GM23338 (cell line): ENCODE results near the gene GLB1L3. TPM values are rescaled to one million over a fixed set of nuclear protein-coding genes. Genes with fewer than 3 reads are reported as not detected.

ENCODE experiments used
- ATAC-seq: fragments of 200-7000 bp; cut with Tn5 transposase; 3 replicates; pipeline ENCODE4 v1.9.1; 2020
- DNase-seq: peaks from one replicate; pipeline ENCODE4 v3.0.0-alpha.2; 2015; ENCODE audit warnings: low spot score
- H2AFZ ChIP-seq: fragments of 200-600 bp; sonication (generic); 2 replicates; pipeline ENCODE4 v1.8.0; 2016; ENCODE audit warnings: antibody characterized with exemption, mild to moderate bottlenecking, moderate library complexity
- H3F3A ChIP-seq: fragments of 200-600 bp; sonication (generic); replicated peaks from 2 replicates; pipeline ENCODE4 v1.8.0; 2017; ENCODE audit warnings: antibody characterized with exemption, mixed run types, low read depth
- H3K27ac ChIP-seq: fragments of 200-600 bp; sonication (generic); 2 replicates; pipeline ENCODE4 v1.6.1; 2016; ENCODE audit warnings: low read depth
- H3K27me3 ChIP-seq: fragments of 200-600 bp; sonication (generic); 2 replicates; pipeline ENCODE4 v1.8.0; 2016; ENCODE audit warnings: mild to moderate bottlenecking, mixed run types, moderate library complexity; ENCODE audit not compliant: insufficient read depth
- H3K36me3 ChIP-seq: fragments of 200-600 bp; sonication (generic); 2 replicates; pipeline ENCODE4 v1.8.0; 2016; ENCODE audit warnings: mild to moderate bottlenecking; ENCODE audit not compliant: insufficient read depth
- H3K4me1 ChIP-seq: fragments of 200-600 bp; sonication (generic); 2 replicates; pipeline ENCODE4 v1.8.0; 2016; ENCODE audit warnings: mild to moderate bottlenecking, moderate library complexity; ENCODE audit not compliant: insufficient read depth
- H3K4me2 ChIP-seq: fragments of 200-600 bp; sonication (generic); 2 replicates; pipeline ENCODE4 v1.7.1; 2017; ENCODE audit warnings: mixed run types
- H3K4me3 ChIP-seq: fragments of 200-600 bp; sonication (generic); 2 replicates; pipeline ENCODE4 v1.6.1; 2016; ENCODE audit warnings: mixed run types
- H3K79me2 ChIP-seq: fragments of 200-600 bp; sonication (generic); replicated peaks from 2 replicates; pipeline ENCODE4 v1.8.0; 2017; ENCODE audit warnings: mild to moderate bottlenecking; ENCODE audit not compliant: insufficient read depth
- H3K9me2 ChIP-seq: fragments of 200-600 bp; sonication (generic); 2 replicates; pipeline ENCODE4 v1.8.0; 2017; ENCODE audit not compliant: insufficient read depth
- H4K20me1 ChIP-seq: fragments of 200-600 bp; sonication (generic); replicated peaks from 2 replicates; pipeline ENCODE4 v1.8.0; 2017; ENCODE audit warnings: mild to moderate bottlenecking; ENCODE audit not compliant: insufficient read depth
- H3K27ac Mint-ChIP-seq: 2 replicates; pipeline ENCODE4 v1.8.0; 2020; ENCODE audit warnings: inconsistent platforms, mild to moderate bottlenecking, moderate library complexity, mixed read lengths
- H3K27me3 Mint-ChIP-seq: 3 replicates; pipeline ENCODE4 v1.8.0; 2022; ENCODE audit warnings: low read depth, mild to moderate bottlenecking, moderate library complexity, mixed read lengths, inconsistent platforms; ENCODE audit not compliant: insufficient read depth, poor library complexity
- H3K36me3 Mint-ChIP-seq: 3 replicates; pipeline ENCODE4 v1.8.0; 2021; ENCODE audit warnings: low read depth, mild to moderate bottlenecking, inconsistent platforms, moderate library complexity, mixed read lengths
- H3K4me1 Mint-ChIP-seq: 3 replicates; pipeline ENCODE4 v1.8.0; 2020; ENCODE audit warnings: mild to moderate bottlenecking, inconsistent platforms, mixed read lengths
- H3K4me3 Mint-ChIP-seq: 3 replicates; pipeline ENCODE4 v1.8.0; 2021; ENCODE audit warnings: moderate library complexity, mild to moderate bottlenecking, inconsistent platforms, mixed read lengths
- H3K9me3 Mint-ChIP-seq: 3 replicates; pipeline ENCODE4 v1.8.0; 2020; ENCODE audit warnings: moderate library complexity, mild to moderate bottlenecking, inconsistent platforms, mixed read lengths
- CREB1 ChIP-seq: fragments of 250-450 bp; sonication (Bioruptor Pico); IDR thresholded peaks from 2 replicates; pipeline ENCODE4 v1.5.0; 2020; ENCODE audit warnings: low read depth, mild to moderate bottlenecking, moderate library complexity
- CTCF ChIP-seq, 2 experiments: fragments of 200-600 bp in 1 of 2; sonication (generic) in 1 of 2; conservative IDR thresholded peaks; 2 replicates each; pipeline versions ENCODE4 v1.5.1 to v1.6.1; 2016 to 2017; ENCODE audit warnings: antibody characterized with exemption in 2 of 2, low read depth in 2 of 2, mild to moderate bottlenecking in 2 of 2, moderate library complexity in 1 of 2
- EZH2 ChIP-seq: fragments of 200-600 bp; sonication (generic); IDR thresholded peaks from one replicate; pipeline ENCODE4 v1.8.0; 2017; ENCODE audit warnings: antibody characterized with exemption, mild to moderate bottlenecking, low read depth; ENCODE audit not compliant: unreplicated experiment
- NANOG ChIP-seq: IDR thresholded peaks from 2 replicates; pipeline ENCODE4 v1.6.1; 2016; ENCODE audit warnings: antibody characterized with exemption, borderline replicate concordance
- POLR2AphosphoS5 ChIP-seq: IDR thresholded peaks from 2 replicates; pipeline ENCODE4 v1.6.1; 2016; ENCODE audit warnings: antibody characterized with exemption, low read depth
- REST ChIP-seq: IDR thresholded peaks from one replicate; pipeline ENCODE4 v1.6.1; 2018; ENCODE audit warnings: antibody characterized with exemption; ENCODE audit not compliant: unreplicated experiment
- ZNF331 ChIP-seq: fragments of 250-450 bp; sonication (Bioruptor Pico); IDR thresholded peaks from 2 replicates; pipeline ENCODE4 v1.5.0; 2020; ENCODE audit warnings: low read depth, mild to moderate bottlenecking, moderate library complexity
- ZNF462 ChIP-seq: fragments of 250-450 bp; sonication (Bioruptor Pico); IDR thresholded peaks from 2 replicates; pipeline ENCODE4 v1.5.0; 2020; ENCODE audit warnings: mild to moderate bottlenecking, moderate library complexity
- polyA plus RNA-seq: library from polyadenylated mRNA; unstranded; fragments of >200 nt; fragmentation: Nextera tagmentation; extraction: Ambion mirVana; gene quantifications from 2 replicates; pipeline ENCODE4 v1.2.1, GENCODE V29; 2016
- total RNA-seq: library from RNA; depleted of rRNA; stranded (reverse); fragments of >200 nt; shearing (Covaris generic); gene quantifications from 2 replicates; pipeline ENCODE4 v1.2.3, GENCODE V29; 2014
- TF ChIP-seq, protein P1 (sequence below): IDR thresholded peaks from 2 replicates; pipeline ENCODE4 v1.6.1; 2016; ENCODE audit warnings: antibody characterized with exemption

Gene GLB1L3
- total and polyA plus RNA-seq, 2 experiments from 2014 or later: 28.8 to 33.1 TPM

DNA sequence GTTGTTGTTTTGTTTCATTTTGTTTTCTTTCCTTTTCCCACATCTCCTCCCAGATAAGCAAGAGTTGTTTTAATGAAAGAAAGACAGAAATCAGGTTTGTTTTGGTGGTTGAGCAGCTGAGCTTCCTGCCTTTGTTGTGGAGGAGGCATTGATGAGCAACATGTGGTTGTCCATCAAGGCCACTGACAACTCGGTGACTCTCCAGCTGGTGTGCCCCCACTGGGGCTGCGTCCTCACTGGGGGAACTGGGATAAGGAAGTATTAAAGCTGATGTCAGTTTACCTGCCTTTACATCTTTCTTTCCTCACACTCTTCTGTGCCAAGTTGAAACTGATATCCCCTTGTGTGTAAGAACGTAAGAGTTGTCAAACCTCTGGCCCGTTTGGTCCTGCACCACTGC is 45.8 kb upstream of the GLB1L3 start:
- Mint-ChIP-seq H3K36me3 (no peaks in the 10 kb centered on the region), H3K9me3 (no peaks in the 10 kb centered on the region), H3K27ac (no peak overlapping the region), H3K4me1 (peaks cover 15% of the 10 kb centered on the region), H3K4me3 (no peak overlapping the region), H3K27me3 (peaks cover 9% of the 10 kb centered on the region)
- Histone ChIP-seq H3K27me3 (peaks cover 12% of the 10 kb centered on the region; the same call in 1 of the 2 replicates), H3K36me3 (no peaks in the 10 kb centered on the region), H4K20me1 (peaks cover 16% of the 10 kb centered on the region), H3K9me2 (no peaks in the 10 kb centered on the region), H3K27ac (no peak overlapping the region), H3F3A (0 out of 2 replicates have a peak, but pooled peaks cover 1% of the 10 kb centered on the region), H3K79me2 (peaks cover 40% of the 10 kb centered on the region), H2AFZ (no peak overlapping the region), H3K4me1 (peaks cover 6% of the 10 kb centered on the region; the same call in 1 of the 2 replicates), H3K4me2 (no peak overlapping the region), H3K4me3 (no peak overlapping the region)
- DNase-seq (no peak), ATAC-seq (no peak)
- TF ChIP-seq ZNF331 (CRISPR knock-in tag) (no peak), REST (no peak), POLR2AphosphoS5 (no peak), CREB1 (no peak), EZH2 (no peak), NANOG (no peak), ZNF462 (CRISPR knock-in tag) (no peak), CTCF (conservative IDR thresholded peaks at IDR 0.05; ENCODE audit: low read depth in 2 of 2) (no peak)
- TF ChIP-seq, protein P1, sequence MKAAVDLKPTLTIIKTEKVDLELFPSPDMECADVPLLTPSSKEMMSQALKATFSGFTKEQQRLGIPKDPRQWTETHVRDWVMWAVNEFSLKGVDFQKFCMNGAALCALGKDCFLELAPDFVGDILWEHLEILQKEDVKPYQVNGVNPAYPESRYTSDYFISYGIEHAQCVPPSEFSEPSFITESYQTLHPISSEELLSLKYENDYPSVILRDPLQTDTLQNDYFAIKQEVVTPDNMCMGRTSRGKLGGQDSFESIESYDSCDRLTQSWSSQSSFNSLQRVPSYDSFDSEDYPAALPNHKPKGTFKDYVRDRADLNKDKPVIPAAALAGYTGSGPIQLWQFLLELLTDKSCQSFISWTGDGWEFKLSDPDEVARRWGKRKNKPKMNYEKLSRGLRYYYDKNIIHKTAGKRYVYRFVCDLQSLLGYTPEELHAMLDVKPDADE: no peak
